ENCODE data around the gene USP31.

USP31 gene

GRCh38 chr16:23089111-23089510 lies 60.1 kb downstream of the USP31 start:
- TF ChIP-seq CREB1 (IDR thresholded peaks at IDR 0.05; ENCODE audit: low read depth) (no peak), REST (IDR thresholded peaks at IDR 0.05; ENCODE audit: low read depth) (no peak), EGR1 (IDR thresholded peaks at IDR 0.05) (no peak), RAD21 (IDR thresholded peaks at IDR 0.05; ENCODE audit: low read depth) (no peak)

GRCh38 chr16:23088018-23088417 lies 61.2 kb downstream of the USP31 start:
- TF ChIP-seq REST (IDR thresholded peaks at IDR 0.05; ENCODE audit: low read depth) (no peak), NFIC (IDR thresholded peaks at IDR 0.05) (no peak), YY1 (IDR thresholded peaks at IDR 0.05; ENCODE audit: low read depth) (no peak), CEBPB (IDR thresholded peaks at IDR 0.05) (no peak), ZBTB7A (IDR thresholded peaks at IDR 0.05; ENCODE audit: low read depth) (no peak), TCF12 (IDR thresholded peaks at IDR 0.05; ENCODE audit: low read depth) (no peak), TAF1 (IDR thresholded peaks at IDR 0.05; ENCODE audit: low read depth) (no peak), EGR1 (IDR thresholded peaks at IDR 0.05) (no peak), CREB1 (IDR thresholded peaks at IDR 0.05; ENCODE audit: low read depth) (no peak), RAD21 (IDR thresholded peaks at IDR 0.05; ENCODE audit: low read depth) (no peak), EP300 (IDR thresholded peaks at IDR 0.05; ENCODE audit: borderline replicate concordance) (no peak), FOXM1 (IDR thresholded peaks at IDR 0.05; ENCODE audit: borderline replicate concordance, low read depth) (no peak), TEAD4 (IDR thresholded peaks at IDR 0.05) (no peak)
- TF ChIP-seq, protein P1, sequence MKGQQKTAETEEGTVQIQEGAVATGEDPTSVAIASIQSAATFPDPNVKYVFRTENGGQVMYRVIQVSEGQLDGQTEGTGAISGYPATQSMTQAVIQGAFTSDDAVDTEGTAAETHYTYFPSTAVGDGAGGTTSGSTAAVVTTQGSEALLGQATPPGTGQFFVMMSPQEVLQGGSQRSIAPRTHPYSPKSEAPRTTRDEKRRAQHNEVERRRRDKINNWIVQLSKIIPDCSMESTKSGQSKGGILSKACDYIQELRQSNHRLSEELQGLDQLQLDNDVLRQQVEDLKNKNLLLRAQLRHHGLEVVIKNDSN (IDR thresholded peaks at IDR 0.05), result no peak
- TF ChIP-seq, protein P2, sequence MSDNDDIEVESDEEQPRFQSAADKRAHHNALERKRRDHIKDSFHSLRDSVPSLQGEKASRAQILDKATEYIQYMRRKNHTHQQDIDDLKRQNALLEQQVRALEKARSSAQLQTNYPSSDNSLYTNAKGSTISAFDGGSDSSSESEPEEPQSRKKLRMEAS (IDR thresholded peaks at IDR 0.05), result no peak

GRCh38 chr16:23085949-23086348 lies 63.3 kb downstream of the USP31 start:
- TF ChIP-seq YY1 (IDR thresholded peaks at IDR 0.05; ENCODE audit: low read depth) (no peak), EP300 (IDR thresholded peaks at IDR 0.05; ENCODE audit: borderline replicate concordance) (no peak), TEAD4 (IDR thresholded peaks at IDR 0.05) (no peak), RAD21 (IDR thresholded peaks at IDR 0.05; ENCODE audit: low read depth) (no peak), FOXM1 (IDR thresholded peaks at IDR 0.05; ENCODE audit: borderline replicate concordance, low read depth) (no peak), TAF1 (IDR thresholded peaks at IDR 0.05; ENCODE audit: low read depth) (no peak), EGR1 (IDR thresholded peaks at IDR 0.05) (no peak), ZBTB7A (IDR thresholded peaks at IDR 0.05; ENCODE audit: low read depth) (no peak)

- TF ChIP-seq YY1 (IDR thresholded peaks at IDR 0.05; ENCODE audit: low read depth) (no peak), CREB1 (IDR thresholded peaks at IDR 0.05; ENCODE audit: low read depth) (no peak)
Measured at GRCh38 chr16:23082161-23082788, 67.0 kb downstream of the USP31 start.

GRCh38 chr16:23081675-23082119 lies 67.6 kb downstream of the USP31 start:
- TF ChIP-seq EGR1 (IDR thresholded peaks at IDR 0.05), result no peak
- TF ChIP-seq TCF12 (IDR thresholded peaks at IDR 0.05; ENCODE audit: low read depth), result no peak
- no peak for TF ChIP-seq CEBPB (IDR thresholded peaks at IDR 0.05)
- no peak for TF ChIP-seq FOXM1 (IDR thresholded peaks at IDR 0.05; ENCODE audit: borderline replicate concordance, low read depth)

DNA sequence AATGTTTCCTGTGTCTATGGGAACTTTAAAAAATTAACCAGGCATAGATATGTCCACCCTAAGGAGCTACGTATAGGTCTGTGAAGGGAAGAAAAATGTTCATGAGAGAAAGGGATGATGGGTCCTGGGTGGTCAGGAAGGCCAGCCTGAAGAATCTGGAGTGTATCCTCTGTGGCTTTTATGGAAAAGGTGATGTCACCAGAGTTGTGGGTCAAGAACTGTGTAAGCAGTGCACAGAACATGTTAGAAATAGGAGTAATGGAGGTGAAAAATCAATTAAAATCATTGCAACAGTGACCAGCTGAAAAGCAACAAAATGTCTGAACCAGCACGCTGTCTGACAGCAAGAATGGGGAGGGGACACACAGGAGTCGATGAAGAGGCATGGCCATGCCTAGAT lies 68.5 kb downstream of the USP31 start:
- TF ChIP-seq YY1 (IDR thresholded peaks at IDR 0.05; ENCODE audit: low read depth), result no peak
- TF ChIP-seq TEAD4 (IDR thresholded peaks at IDR 0.05), result no peak
- TF ChIP-seq RAD21 (IDR thresholded peaks at IDR 0.05; ENCODE audit: low read depth), result no peak
- no peak for TF ChIP-seq CEBPB (IDR thresholded peaks at IDR 0.05)
- no peak for TF ChIP-seq NFIC (IDR thresholded peaks at IDR 0.05)
- no peak for TF ChIP-seq TCF12 (IDR thresholded peaks at IDR 0.05; ENCODE audit: low read depth)

DNA sequence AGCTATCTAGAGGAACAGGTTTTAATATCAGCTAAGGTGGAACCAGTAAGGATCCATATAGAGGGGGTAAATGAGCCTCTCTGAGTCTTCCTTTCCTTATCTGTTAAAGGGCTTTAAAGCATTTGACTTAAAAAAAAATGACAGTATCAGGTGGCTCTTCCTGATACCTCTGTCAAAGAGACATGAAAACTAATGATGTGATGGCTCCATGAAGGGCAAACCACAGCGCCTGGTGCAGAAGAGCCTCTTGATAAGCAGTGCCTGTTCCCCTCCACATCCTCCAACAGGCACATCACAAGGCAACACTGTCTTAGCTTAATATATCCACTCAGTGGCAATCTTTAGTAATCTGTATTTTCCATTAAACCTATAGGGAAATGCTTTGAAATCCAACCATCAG lies 68.9 kb downstream of the USP31 start:
- no peak for TF ChIP-seq NFIC (IDR thresholded peaks at IDR 0.05)
- no peak for TF ChIP-seq TEAD4 (IDR thresholded peaks at IDR 0.05)
- TF ChIP-seq EGR1 (IDR thresholded peaks at IDR 0.05), result no peak
- no peak for TF ChIP-seq RAD21 (IDR thresholded peaks at IDR 0.05; ENCODE audit: low read depth)
- TF ChIP-seq FOXM1 (IDR thresholded peaks at IDR 0.05; ENCODE audit: borderline replicate concordance, low read depth), result no peak
- TF ChIP-seq, protein P2 (IDR thresholded peaks at IDR 0.05), result no peak
- no peak for TF ChIP-seq ZBTB7A (IDR thresholded peaks at IDR 0.05; ENCODE audit: low read depth)
- TF ChIP-seq REST (IDR thresholded peaks at IDR 0.05; ENCODE audit: low read depth), result no peak
- TF ChIP-seq TCF12 (IDR thresholded peaks at IDR 0.05; ENCODE audit: low read depth), result no peak
